ENCODE measurements around the gene ACTR2.

- TF ChIP-seq, protein P1, sequence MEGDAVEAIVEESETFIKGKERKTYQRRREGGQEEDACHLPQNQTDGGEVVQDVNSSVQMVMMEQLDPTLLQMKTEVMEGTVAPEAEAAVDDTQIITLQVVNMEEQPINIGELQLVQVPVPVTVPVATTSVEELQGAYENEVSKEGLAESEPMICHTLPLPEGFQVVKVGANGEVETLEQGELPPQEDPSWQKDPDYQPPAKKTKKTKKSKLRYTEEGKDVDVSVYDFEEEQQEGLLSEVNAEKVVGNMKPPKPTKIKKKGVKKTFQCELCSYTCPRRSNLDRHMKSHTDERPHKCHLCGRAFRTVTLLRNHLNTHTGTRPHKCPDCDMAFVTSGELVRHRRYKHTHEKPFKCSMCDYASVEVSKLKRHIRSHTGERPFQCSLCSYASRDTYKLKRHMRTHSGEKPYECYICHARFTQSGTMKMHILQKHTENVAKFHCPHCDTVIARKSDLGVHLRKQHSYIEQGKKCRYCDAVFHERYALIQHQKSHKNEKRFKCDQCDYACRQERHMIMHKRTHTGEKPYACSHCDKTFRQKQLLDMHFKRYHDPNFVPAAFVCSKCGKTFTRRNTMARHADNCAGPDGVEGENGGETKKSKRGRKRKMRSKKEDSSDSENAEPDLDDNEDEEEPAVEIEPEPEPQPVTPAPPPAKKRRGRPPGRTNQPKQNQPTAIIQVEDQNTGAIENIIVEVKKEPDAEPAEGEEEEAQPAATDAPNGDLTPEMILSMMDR (IDR thresholded peaks at IDR 0.05; ENCODE audit: poor library complexity) = no peak
- TF ChIP-seq EZH2 (IDR thresholded peaks at IDR 0.05; ENCODE audit: borderline replicate concordance) = no peak
Measured at GRCh38 chr2:65199891-65200290, 27.7 kb upstream of the ACTR2 start.
